ENCODE measurements around the gene CDC42BPB.

Gene CDC42BPB

DNA sequence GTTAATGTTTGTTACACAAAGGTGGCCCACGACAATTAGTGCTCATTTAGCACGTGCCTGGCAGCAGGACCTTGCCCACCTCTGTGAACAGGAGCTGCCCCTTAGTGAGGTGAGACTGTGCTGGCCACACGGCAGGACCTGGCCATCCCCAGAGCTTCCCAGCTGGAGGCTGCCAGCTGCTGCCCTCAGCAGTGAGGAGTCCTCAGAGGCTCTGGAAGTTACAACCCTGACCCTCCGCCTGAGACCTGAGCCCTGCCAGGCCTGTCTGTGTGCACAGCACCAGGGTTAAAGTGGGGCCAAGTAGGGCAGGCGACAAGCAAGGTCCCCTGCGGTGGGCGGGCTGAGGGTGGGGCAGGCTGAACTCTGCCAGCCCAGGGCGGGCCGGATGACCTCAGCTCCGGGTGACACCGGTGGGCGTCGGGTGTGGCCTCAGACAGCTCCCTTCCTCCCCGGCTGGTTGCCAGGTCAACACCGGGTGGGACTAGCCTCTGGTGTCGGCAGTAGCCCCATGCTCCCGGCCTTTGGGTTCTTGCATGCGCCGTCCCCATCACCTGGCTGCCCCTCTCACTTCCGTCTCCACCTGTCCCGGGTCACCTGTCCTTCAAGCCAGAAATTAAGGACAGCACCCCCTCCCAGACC lies 17.5 kb upstream of the CDC42BPB start:
- H3K27ac ChIP-seq (ENCODE audit: extremely low read depth, low read depth, low read length): peak overlapping the region; percentile 39; the same call in 1 of the 2 replicates
- ChIA-PET CTCF (interaction anchor here (0.6 to 4.4 kb wide), 20 partner anchors 13 to 381 kb away, joined by 3 to 37 read pairs (median 3); partner anchors contain the start of gene CDC42BPB), POLR2A (interaction anchor here (1.8 kb wide), 1 partner anchor 259 kb away, joined by 4 read pairs; the partner anchor contains the start of gene EIF5)
- H3K4me1 ChIP-seq (ENCODE audit: control insufficient read depth, insufficient read depth, low read length): 0 out of 2 replicates have a peak, but pooled peaks cover 3% of the 10 kb centered on the region
- no peaks in the 10 kb centered on the region for H3K9me3 ChIP-seq (ENCODE audit: control insufficient read depth, insufficient read depth, low read depth, low read length)
- H3K36me3 ChIP-seq (ENCODE audit: control insufficient read depth in 2 of 2, insufficient read depth in 1 of 2, low read length in 2 of 2): no peaks in the 10 kb centered on the region
- peak overlapping the region; percentile 58 for H3K4me3 ChIP-seq (ENCODE audit: low read depth, low read length)
- peak; percentile 100 for TF ChIP-seq KLF1 (tag by site-specific recombination; IDR thresholded peaks at IDR 0.05)
- TF ChIP-seq, protein P1, sequence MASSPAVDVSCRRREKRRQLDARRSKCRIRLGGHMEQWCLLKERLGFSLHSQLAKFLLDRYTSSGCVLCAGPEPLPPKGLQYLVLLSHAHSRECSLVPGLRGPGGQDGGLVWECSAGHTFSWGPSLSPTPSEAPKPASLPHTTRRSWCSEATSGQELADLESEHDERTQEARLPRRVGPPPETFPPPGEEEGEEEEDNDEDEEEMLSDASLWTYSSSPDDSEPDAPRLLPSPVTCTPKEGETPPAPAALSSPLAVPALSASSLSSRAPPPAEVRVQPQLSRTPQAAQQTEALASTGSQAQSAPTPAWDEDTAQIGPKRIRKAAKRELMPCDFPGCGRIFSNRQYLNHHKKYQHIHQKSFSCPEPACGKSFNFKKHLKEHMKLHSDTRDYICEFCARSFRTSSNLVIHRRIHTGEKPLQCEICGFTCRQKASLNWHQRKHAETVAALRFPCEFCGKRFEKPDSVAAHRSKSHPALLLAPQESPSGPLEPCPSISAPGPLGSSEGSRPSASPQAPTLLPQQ (tag by site-specific recombination; IDR thresholded peaks at IDR 0.05): no peak
- TF ChIP-seq, protein P2, sequence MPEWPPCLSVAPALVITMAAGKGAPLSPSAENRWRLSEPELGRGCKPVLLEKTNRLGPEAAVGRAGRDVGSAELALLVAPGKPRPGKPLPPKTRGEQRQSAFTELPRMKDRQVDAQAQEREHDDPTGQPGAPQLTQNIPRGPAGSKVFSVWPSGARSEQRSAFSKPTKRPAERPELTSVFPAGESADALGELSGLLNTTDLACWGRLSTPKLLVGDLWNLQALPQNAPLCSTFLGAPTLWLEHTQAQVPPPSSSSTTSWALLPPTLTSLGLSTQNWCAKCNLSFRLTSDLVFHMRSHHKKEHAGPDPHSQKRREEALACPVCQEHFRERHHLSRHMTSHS (tag by site-specific recombination; IDR thresholded peaks at IDR 0.05): no peak
- TF ChIP-seq ZNF596 (tag by site-specific recombination; IDR thresholded peaks at IDR 0.05): no peak
- TF ChIP-seq, protein P3, sequence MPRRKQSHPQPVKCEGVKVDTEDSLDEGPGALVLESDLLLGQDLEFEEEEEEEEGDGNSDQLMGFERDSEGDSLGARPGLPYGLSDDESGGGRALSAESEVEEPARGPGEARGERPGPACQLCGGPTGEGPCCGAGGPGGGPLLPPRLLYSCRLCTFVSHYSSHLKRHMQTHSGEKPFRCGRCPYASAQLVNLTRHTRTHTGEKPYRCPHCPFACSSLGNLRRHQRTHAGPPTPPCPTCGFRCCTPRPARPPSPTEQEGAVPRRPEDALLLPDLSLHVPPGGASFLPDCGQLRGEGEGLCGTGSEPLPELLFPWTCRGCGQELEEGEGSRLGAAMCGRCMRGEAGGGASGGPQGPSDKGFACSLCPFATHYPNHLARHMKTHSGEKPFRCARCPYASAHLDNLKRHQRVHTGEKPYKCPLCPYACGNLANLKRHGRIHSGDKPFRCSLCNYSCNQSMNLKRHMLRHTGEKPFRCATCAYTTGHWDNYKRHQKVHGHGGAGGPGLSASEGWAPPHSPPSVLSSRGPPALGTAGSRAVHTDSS (tag by site-specific recombination; IDR thresholded peaks at IDR 0.05): no peak
- TF ChIP-seq ZNF391 (tag by site-specific recombination; IDR thresholded peaks at IDR 0.05; ENCODE audit: borderline replicate concordance, low read depth): no peak
- TF ChIP-seq, protein P4, sequence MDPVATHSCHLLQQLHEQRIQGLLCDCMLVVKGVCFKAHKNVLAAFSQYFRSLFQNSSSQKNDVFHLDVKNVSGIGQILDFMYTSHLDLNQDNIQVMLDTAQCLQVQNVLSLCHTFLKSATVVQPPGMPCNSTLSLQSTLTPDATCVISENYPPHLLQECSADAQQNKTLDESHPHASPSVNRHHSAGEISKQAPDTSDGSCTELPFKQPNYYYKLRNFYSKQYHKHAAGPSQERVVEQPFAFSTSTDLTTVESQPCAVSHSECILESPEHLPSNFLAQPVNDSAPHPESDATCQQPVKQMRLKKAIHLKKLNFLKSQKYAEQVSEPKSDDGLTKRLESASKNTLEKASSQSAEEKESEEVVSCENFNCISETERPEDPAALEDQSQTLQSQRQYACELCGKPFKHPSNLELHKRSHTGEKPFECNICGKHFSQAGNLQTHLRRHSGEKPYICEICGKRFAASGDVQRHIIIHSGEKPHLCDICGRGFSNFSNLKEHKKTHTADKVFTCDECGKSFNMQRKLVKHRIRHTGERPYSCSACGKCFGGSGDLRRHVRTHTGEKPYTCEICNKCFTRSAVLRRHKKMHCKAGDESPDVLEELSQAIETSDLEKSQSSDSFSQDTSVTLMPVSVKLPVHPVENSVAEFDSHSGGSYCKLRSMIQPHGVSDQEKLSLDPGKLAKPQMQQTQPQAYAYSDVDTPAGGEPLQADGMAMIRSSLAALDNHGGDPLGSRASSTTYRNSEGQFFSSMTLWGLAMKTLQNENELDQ (tag by site-specific recombination; IDR thresholded peaks at IDR 0.05; ENCODE audit: low read depth): no peak
- TF ChIP-seq, protein P5, sequence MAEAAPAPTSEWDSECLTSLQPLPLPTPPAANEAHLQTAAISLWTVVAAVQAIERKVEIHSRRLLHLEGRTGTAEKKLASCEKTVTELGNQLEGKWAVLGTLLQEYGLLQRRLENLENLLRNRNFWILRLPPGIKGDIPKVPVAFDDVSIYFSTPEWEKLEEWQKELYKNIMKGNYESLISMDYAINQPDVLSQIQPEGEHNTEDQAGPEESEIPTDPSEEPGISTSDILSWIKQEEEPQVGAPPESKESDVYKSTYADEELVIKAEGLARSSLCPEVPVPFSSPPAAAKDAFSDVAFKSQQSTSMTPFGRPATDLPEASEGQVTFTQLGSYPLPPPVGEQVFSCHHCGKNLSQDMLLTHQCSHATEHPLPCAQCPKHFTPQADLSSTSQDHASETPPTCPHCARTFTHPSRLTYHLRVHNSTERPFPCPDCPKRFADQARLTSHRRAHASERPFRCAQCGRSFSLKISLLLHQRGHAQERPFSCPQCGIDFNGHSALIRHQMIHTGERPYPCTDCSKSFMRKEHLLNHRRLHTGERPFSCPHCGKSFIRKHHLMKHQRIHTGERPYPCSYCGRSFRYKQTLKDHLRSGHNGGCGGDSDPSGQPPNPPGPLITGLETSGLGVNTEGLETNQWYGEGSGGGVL (tag by site-specific recombination; IDR thresholded peaks at IDR 0.05): no peak
- TF ChIP-seq ZNF175 (tag by site-specific recombination; IDR thresholded peaks at IDR 0.05): no peak
- no peak for TF ChIP-seq ZNF561 (tag by site-specific recombination; IDR thresholded peaks at IDR 0.05; ENCODE audit: borderline replicate concordance)
- TF ChIP-seq ZNF792 (tag by site-specific recombination; IDR thresholded peaks at IDR 0.05): no peak
- no peak for TF ChIP-seq ZNF555 (tag by site-specific recombination; conservative IDR thresholded peaks at IDR 0.05)
- TF ChIP-seq ZNF76 (tag by site-specific recombination; IDR thresholded peaks at IDR 0.05; ENCODE audit: borderline replicate concordance, low read depth): no peak
- TF ChIP-seq, protein P6, sequence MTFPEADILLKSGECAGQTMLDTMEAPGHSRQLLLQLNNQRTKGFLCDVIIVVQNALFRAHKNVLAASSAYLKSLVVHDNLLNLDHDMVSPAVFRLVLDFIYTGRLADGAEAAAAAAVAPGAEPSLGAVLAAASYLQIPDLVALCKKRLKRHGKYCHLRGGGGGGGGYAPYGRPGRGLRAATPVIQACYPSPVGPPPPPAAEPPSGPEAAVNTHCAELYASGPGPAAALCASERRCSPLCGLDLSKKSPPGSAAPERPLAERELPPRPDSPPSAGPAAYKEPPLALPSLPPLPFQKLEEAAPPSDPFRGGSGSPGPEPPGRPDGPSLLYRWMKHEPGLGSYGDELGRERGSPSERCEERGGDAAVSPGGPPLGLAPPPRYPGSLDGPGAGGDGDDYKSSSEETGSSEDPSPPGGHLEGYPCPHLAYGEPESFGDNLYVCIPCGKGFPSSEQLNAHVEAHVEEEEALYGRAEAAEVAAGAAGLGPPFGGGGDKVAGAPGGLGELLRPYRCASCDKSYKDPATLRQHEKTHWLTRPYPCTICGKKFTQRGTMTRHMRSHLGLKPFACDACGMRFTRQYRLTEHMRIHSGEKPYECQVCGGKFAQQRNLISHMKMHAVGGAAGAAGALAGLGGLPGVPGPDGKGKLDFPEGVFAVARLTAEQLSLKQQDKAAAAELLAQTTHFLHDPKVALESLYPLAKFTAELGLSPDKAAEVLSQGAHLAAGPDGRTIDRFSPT (tag by site-specific recombination; IDR thresholded peaks at IDR 0.05): 0 out of 2 replicates have a peak, but pooled peaks have one; percentile 39
- TF ChIP-seq ZNF23 (tag by site-specific recombination; IDR thresholded peaks at IDR 0.05; ENCODE audit: borderline replicate concordance): no peak
- no peak for TF ChIP-seq ZBTB8A (tag by site-specific recombination; IDR thresholded peaks at IDR 0.05)
- TF ChIP-seq ZNF560 (tag by site-specific recombination; IDR thresholded peaks at IDR 0.05; ENCODE audit: borderline replicate concordance): no peak
- TF ChIP-seq ZNF610 (tag by site-specific recombination; IDR thresholded peaks at IDR 0.05; ENCODE audit: borderline replicate concordance): no peak
- TF ChIP-seq, protein P7, sequence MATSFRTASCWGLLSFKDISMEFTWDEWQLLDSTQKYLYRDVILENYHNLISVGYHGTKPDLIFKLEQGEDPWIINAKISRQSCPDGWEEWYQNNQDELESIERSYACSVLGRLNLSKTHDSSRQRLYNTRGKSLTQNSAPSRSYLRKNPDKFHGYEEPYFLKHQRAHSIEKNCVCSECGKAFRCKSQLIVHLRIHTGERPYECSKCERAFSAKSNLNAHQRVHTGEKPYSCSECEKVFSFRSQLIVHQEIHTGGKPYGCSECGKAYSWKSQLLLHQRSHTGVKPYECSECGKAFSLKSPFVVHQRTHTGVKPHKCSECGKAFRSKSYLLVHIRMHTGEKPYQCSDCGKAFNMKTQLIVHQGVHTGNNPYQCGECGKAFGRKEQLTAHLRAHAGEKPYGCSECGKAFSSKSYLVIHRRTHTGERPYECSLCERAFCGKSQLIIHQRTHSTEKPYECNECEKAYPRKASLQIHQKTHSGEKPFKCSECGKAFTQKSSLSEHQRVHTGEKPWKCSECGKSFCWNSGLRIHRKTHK (tag by site-specific recombination; IDR thresholded peaks at IDR 0.05): no peak
- no peak for TF ChIP-seq ZNF629 (tag by site-specific recombination; IDR thresholded peaks at IDR 0.05)
- TF ChIP-seq EGR2 (tag by site-specific recombination; IDR thresholded peaks at IDR 0.05; ENCODE audit: low read depth): peak; percentile 59
- no peak for TF ChIP-seq ZNF747 (tag by site-specific recombination; IDR thresholded peaks at IDR 0.05)
- TF ChIP-seq, protein P8, sequence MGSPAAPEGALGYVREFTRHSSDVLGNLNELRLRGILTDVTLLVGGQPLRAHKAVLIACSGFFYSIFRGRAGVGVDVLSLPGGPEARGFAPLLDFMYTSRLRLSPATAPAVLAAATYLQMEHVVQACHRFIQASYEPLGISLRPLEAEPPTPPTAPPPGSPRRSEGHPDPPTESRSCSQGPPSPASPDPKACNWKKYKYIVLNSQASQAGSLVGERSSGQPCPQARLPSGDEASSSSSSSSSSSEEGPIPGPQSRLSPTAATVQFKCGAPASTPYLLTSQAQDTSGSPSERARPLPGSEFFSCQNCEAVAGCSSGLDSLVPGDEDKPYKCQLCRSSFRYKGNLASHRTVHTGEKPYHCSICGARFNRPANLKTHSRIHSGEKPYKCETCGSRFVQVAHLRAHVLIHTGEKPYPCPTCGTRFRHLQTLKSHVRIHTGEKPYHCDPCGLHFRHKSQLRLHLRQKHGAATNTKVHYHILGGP (tag by site-specific recombination; IDR thresholded peaks at IDR 0.05): no peak
